Measurements from ENCODE around the gene OR4C45.
"Not testable (repeated sequence)": the region's sequence is repeated elsewhere in the genome, so short reads cannot be mapped to it uniquely, and the experiment has no call there.

Gene OR4C45

GRCh38 chr11:50032574-50032973, at the start of gene OR4C45:
OR4C45 (plus strand) TSS chr11:50032874.
- FAIRE-seq (no peak), DNase-seq (ENCODE audit: insufficient read length, low spot score) (no peak)

GRCh38 chr11:49995565-49995964, 37.1 kb upstream of the OR4C45 start:
- DNase-seq (ENCODE audit: insufficient read length, low spot score) (no peak), FAIRE-seq (no peak)

DNA sequence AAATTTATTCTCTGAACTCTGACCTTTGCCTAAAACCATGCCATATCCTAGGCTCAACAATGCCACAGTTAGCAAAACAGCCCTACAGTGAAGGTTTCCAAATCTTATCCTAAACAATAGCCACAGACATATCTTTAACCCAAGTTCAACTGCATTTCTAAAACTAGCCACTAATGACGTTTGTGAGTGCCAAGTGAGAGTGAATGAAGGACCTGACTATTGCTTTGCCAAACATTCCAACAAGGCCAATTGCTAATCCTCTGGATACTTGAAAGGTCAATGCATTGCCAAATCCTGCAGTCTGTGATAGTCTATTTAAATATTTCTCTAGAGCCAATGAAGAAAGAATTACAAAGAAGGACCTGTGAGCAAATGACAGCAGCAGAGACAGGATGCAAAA, 2.5 kb upstream of the OR4C45 start:
- DNase-seq (ENCODE audit: insufficient read length, low spot score) (no peak), FAIRE-seq (no peak)

- FAIRE-seq; DNase-seq (ENCODE audit: insufficient read length, low spot score): not testable (repeated sequence)
Observed at GRCh38 chr11:50036239-50036638, 3.6 kb downstream of the OR4C45 start.

GRCh38 chr11:50037251-50037650, 4.6 kb downstream of the OR4C45 start:
- DNase-seq (ENCODE audit: insufficient read length, low spot score) (no peak), FAIRE-seq (no peak)

DNA sequence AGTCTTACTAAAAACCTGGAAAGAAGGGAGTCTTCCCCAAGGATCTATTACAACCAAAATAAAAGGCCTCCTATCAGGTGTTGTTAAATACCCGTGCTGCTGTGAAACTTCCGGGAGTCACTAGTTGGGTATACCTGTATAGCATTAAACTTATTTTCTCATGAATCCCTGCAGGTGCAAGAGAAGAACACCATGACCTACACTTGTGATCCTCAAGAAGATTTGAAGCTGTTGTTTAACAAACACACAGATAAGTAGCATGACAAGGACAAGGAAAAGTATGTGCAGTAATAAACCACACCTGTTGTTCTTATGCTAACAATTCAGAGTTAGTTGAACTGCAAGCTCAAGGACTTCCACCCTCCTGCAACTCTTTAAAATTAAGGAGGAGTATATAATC, 12.0 kb downstream of the OR4C45 start:
- FAIRE-seq = no peak
- no peak for DNase-seq (ENCODE audit: insufficient read length, low spot score)

GRCh38 chr11:50063056-50063455, 30.4 kb downstream of the OR4C45 start:
- not testable (repeated sequence) for FAIRE-seq; DNase-seq (ENCODE audit: insufficient read length, low spot score)

DNA sequence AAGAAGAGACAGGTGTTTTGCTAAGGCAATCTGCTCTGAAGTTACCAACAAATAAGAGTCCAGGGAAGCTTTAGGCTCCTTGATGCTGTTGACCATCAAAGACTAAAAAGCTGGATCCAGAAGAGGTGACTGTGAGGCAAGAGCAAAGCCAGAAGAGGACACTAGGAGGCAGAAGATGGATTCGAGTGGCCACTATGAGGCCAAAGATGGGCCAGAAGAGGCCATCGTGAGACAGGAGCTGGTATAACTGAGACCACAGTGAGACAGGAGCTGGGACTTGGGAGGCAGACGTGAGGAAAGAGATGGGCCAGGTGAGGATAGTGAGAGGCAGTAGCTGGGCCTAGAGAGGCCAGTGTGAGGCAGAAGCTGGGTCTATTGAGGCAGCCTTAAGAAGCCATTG, 37.7 kb downstream of the OR4C45 start:
- no peak for DNase-seq (ENCODE audit: insufficient read length, low spot score)
- FAIRE-seq = no peak

DNA sequence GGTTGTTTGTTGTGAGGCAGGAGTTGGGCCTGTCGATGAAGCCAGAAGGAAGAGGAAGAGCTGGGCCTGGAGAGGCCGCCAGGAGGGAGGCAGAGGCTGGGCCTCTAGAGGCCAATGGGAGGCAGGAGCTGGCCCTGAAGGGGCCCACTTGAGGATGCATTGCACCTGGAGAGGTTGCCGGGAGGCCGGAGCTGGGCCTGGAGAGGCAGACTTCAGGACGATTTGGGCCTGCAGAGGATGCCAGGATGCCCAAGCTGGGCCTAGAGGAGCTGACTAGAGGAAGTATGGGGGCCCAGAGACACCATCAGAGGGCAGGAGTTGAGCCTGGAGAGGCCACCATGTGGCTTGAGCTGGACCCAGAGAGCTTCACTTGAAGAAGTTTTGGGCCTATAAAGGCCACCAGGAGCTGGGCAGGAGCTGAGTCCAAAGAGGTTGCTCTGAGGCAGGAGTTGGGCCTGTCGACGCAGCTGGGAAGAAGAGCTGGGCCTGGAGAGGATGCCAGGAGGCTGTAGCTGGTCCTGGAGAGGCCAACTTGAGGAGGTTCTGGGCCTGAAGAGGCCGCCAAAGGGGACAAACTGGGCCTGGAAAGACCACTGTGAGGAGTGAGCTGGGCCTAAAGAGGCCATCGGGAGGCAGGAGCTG, 39.0 kb downstream of the OR4C45 start:
- FAIRE-seq (no peak), DNase-seq (ENCODE audit: insufficient read length, low spot score) (no peak)

DNA sequence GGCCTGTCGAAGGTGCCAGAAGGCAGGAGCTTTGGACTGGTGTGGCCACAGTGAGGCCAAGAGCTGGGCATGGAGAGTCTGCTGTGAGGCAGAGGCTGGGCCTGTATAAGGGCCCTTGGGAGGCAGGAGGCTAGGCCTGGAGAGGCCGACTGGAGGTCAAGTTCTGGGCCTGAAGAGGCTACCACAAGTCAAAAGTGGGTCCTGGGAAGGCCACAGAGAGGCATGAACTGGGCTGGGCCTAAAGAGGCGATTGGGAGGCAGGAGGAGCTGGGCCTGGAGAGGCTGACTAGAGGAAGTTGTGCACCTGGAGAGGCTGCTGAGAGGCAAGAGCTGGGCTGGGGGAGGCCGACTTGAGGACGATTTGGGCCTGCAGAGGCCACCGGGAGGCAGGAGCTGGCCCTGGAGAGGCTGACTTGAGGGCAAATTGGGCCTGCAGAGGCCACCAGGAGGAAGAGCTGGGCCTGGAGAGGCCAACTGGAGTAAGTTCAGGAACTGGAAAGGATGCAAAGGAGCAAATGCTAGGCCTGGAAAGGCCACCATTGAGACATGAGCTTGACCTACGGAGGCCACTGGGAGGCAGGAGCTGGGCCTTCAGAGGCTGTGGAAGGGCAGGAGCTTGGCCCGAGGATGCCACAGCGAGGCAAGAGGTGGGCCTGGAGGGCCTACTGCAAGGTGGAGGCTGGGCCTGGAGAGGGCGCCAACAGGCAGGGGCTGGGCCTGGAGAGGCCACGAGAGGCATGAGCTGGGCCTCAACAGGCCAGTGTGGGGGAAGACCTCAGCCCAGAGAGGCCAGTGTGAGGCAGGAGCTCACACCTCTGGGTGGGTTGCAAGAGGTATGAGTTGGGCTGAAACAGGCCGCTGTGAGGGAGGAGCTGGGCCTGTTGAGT, 39.8 kb downstream of the OR4C45 start:
- no peak for FAIRE-seq

GRCh38 chr11:50073113-50074105, 40.7 kb downstream of the OR4C45 start:
- DNase-seq (ENCODE audit: insufficient read length, low spot score) (no peak), FAIRE-seq (no peak)

More for the DNA sequence above, 39.8 kb downstream of the OR4C45 start:
- no peak for DNase-seq (ENCODE audit: insufficient read length, low spot score)

- FAIRE-seq (no peak), DNase-seq (ENCODE audit: insufficient read length, low spot score) (no peak)
Observed at GRCh38 chr11:50074161-50074560, 41.5 kb downstream of the OR4C45 start.

DNA sequence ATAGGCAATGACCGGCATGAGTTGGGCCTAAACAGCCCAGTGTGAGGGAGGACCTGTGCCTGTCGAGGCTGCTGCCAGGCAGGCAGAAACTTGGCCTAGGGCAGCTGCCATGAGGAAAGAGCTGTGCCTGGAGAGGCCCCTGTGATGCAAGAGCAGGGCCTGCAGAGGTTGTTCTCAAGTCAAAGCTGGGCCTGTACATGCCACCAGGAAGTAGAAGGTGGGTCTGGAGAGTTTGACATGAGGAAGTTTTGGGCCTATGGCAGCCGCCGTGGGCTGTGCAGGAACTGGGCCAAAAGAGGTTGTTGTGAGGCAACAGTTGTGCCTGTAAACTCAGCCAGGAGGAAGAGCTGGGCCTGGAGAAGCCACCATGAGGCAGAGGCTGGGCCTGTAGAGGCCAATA, 43.2 kb downstream of the OR4C45 start:
- FAIRE-seq (no peak), DNase-seq (ENCODE audit: insufficient read length, low spot score) (no peak)

GRCh38 chr11:50077526-50077925, 44.9 kb downstream of the OR4C45 start:
- no peak for FAIRE-seq
- DNase-seq (ENCODE audit: insufficient read length, low spot score) = no peak

DNA sequence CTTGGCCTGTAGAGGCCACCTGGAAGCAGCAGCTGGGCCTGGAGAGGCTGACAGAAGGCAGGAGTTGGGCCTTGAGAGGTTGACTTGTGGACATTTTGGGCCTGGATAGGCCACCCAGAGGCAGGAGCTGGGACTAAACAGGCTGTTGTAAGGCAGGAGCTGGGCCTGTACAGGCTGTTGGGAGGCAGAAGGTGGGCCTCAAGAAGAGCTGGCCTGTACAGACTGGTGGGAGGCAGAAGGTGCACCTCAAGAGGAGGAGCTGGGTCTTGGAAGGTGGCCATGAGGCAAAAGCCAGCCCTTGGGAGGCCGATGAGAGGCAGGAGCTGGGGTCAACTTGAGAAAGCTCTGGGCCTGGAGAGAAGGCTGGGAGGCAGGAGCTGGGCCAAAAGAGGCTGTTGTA, 45.3 kb downstream of the OR4C45 start:
- DNase-seq (ENCODE audit: insufficient read length, low spot score) (no peak), FAIRE-seq (no peak)

- not testable (repeated sequence) for FAIRE-seq; DNase-seq (ENCODE audit: insufficient read length, low spot score)
Observed at GRCh38 chr11:50078946-50079345, 46.3 kb downstream of the OR4C45 start.

GRCh38 chr11:50080256-50080655, 47.6 kb downstream of the OR4C45 start:
- DNase-seq (ENCODE audit: insufficient read length, low spot score) (no peak), FAIRE-seq (no peak)

All from HTR-8/SVneo (cell line).